Smooth muscle cell (in vitro differentiated cells): ENCODE results near the gene TSKU. TPM values are rescaled to one million over a fixed set of nuclear protein-coding genes. Genes with fewer than 3 reads are reported as not detected.

Experiments used
- DNase-seq: peaks from one replicate; lab custom pipeline; 2025; ENCODE audit not compliant: unreplicated experiment; lab: John Stamatoyannopoulos, UW
- H2AFZ ChIP-seq: fragments of 200-600 bp; sonication (generic); 2 replicates; pipeline ENCODE4 v1.6.0; 2016; ENCODE audit warnings: antibody characterized with exemption, low read depth, mild to moderate bottlenecking
- H3F3A ChIP-seq: fragments of 200-600 bp; sonication (generic); 2 replicates; pipeline ENCODE4 v1.6.0; 2017; ENCODE audit warnings: antibody characterized with exemption, low read depth
- H3K27ac ChIP-seq: fragments of 200-600 bp; sonication (generic); 2 replicates; pipeline ENCODE4 v1.5.1; 2016; ENCODE audit warnings: low read depth, mild to moderate bottlenecking
- H3K27me3 ChIP-seq: fragments of 200-600 bp; sonication (generic); 2 replicates; pipeline ENCODE4 v1.6.1; 2016; ENCODE audit warnings: low read depth, mild to moderate bottlenecking
- H3K36me3 ChIP-seq: fragments of 200-600 bp; sonication (generic); 2 replicates; pipeline ENCODE4 v1.5.1; 2016; ENCODE audit warnings: low read depth
- H3K4me1 ChIP-seq: fragments of 200-600 bp; sonication (generic); 2 replicates; pipeline ENCODE4 v1.5.1; 2016; ENCODE audit warnings: low read depth
- H3K4me2 ChIP-seq: fragments of 200-600 bp; sonication (generic); 2 replicates; pipeline ENCODE4 v1.6.0; 2016; ENCODE audit warnings: mild to moderate bottlenecking
- H3K4me3 ChIP-seq: fragments of 200-600 bp; sonication (generic); 2 replicates; pipeline ENCODE4 v1.5.1; 2016; ENCODE audit warnings: mild to moderate bottlenecking
- H3K79me2 ChIP-seq: fragments of 200-600 bp; sonication (generic); 2 replicates; pipeline ENCODE4 v1.6.0; 2016; ENCODE audit warnings: low read depth, mild to moderate bottlenecking
- H3K9ac ChIP-seq: fragments of 200-600 bp; sonication (generic); 2 replicates; pipeline ENCODE4 v1.6.0; 2016; ENCODE audit warnings: low read depth
- H3K9me3 ChIP-seq: fragments of 200-600 bp; sonication (generic); replicated peaks from 2 replicates; pipeline ENCODE4 v1.5.1; 2016; ENCODE audit warnings: low read depth
- H4K20me1 ChIP-seq: fragments of 200-600 bp; sonication (generic); 2 replicates; pipeline ENCODE4 v1.6.0; 2016; ENCODE audit warnings: low read depth
- WGBS: methylation state at CpG from one replicate; pipeline ENCODE4 v1.1.7; 2016; ENCODE audit warnings: low lambda C conversion rate; 5-methylcytosine and 5-hydroxymethylcytosine counted together
- polyA plus RNA-seq: library from polyadenylated mRNA; unstranded; fragments of >200 nt; fragmentation: Nextera tagmentation; extraction: Ambion mirVana; gene quantifications from 2 replicates; pipeline ENCODE4 v1.2.1, GENCODE V29; 2016
- total RNA-seq: library from RNA; depleted of rRNA; stranded (reverse); fragments of >200 nt; gene quantifications from 2 replicates; pipeline ENCODE4 v1.2.3, GENCODE V29; 2014
- TF ChIP-seq, protein P1 (sequence below): fragments of 200-600 bp; sonication (generic); IDR thresholded peaks from 2 replicates; pipeline ENCODE4 v1.5.1; 2017; ENCODE audit warnings: borderline replicate concordance, mild to moderate bottlenecking, antibody characterized with exemption; ENCODE audit not compliant: insufficient read depth, poor library complexity, severe bottlenecking

The TSKU gene
- total and polyA plus RNA-seq, 2 experiments from 2014 or later: 75.2 to 144 TPM

- Histone ChIP-seq H3K4me3 (peak overlapping the region; percentile 29), H3F3A (no peaks in the 10 kb centered on the region), H3K27me3 (no peaks in the 10 kb centered on the region), H3K9ac (no peak overlapping the region), H3K79me2 (peaks cover 35% of the 10 kb centered on the region), H3K9me3 (no peaks in the 10 kb centered on the region), H3K36me3 (no peaks in the 10 kb centered on the region), H4K20me1 (peaks cover 53% of the 10 kb centered on the region), H3K4me2 (peak overlapping the region; percentile 84), H3K27ac (peak overlapping the region; percentile 48), H2AFZ (no peak overlapping the region), H3K4me1 (peaks cover 45% of the 10 kb centered on the region)
- DNase-seq: no peak
- TF ChIP-seq, protein P1, sequence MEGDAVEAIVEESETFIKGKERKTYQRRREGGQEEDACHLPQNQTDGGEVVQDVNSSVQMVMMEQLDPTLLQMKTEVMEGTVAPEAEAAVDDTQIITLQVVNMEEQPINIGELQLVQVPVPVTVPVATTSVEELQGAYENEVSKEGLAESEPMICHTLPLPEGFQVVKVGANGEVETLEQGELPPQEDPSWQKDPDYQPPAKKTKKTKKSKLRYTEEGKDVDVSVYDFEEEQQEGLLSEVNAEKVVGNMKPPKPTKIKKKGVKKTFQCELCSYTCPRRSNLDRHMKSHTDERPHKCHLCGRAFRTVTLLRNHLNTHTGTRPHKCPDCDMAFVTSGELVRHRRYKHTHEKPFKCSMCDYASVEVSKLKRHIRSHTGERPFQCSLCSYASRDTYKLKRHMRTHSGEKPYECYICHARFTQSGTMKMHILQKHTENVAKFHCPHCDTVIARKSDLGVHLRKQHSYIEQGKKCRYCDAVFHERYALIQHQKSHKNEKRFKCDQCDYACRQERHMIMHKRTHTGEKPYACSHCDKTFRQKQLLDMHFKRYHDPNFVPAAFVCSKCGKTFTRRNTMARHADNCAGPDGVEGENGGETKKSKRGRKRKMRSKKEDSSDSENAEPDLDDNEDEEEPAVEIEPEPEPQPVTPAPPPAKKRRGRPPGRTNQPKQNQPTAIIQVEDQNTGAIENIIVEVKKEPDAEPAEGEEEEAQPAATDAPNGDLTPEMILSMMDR: no peak
- WGBS: 72% methylated on average over 9 of the region's 9 CpGs
Measured at GRCh38 chr11:76798671-76799065, 15.5 kb downstream of the TSKU start.

DNA sequence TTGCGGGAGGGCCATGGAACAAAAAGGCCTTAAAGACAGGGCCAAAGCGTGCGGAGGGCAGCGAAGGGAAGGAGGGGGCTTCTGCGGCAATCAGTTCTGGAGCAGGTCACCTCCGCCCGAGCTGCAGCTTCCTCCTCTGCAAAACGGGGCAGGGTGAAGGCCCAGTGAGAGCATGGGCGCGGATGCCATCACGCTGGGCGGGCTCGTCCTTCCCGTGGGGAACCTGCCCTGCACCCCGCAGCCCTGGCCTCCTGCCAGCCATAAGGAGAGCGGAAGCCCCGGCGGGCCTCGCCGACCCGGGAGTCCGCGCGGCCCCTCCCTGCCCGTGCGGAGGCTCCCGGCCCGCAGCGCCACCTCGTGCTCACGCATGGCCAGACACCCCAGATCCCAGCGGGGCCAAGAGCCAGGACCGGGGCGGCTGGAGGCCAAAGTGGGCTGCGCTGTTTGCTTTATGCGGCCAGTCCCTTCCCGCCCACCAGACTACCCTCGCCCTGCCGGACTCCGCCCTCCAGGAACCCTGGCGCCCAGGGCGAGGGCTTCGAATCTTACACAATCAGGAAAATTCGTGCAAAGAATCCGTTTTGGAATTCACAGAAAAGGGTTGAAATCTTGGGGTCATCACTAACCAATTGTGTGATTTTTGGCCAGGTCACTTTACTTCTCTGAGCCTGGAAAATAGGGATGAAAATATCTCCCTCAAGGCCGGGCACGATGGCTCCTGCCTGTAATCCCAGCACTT is 16.1 kb downstream of the TSKU start:
- WGBS: 16% methylated on average over 41 of the region's 47 CpGs
- H4K20me1 ChIP-seq: peaks cover 47% of the 10 kb centered on the region
- TF ChIP-seq, protein P1: peak; percentile 83
- H3K27ac ChIP-seq: peak overlapping the region; percentile 93
- H3K27me3 ChIP-seq: no peaks in the 10 kb centered on the region
- H3K9me3 ChIP-seq: no peaks in the 10 kb centered on the region
- peak overlapping the region; percentile 84 for H3K4me2 ChIP-seq
- peaks cover 2% of the 10 kb centered on the region for H3F3A ChIP-seq
- no peaks in the 10 kb centered on the region for H3K36me3 ChIP-seq
- H3K4me3 ChIP-seq: peak overlapping the region; percentile 29
- peak overlapping the region; percentile 40 for H3K9ac ChIP-seq
- peaks cover 39% of the 10 kb centered on the region for H3K4me1 ChIP-seq
- peak; percentile 48 for DNase-seq
- peak overlapping the region; percentile 19 for H2AFZ ChIP-seq
- peaks cover 29% of the 10 kb centered on the region for H3K79me2 ChIP-seq

DNA sequence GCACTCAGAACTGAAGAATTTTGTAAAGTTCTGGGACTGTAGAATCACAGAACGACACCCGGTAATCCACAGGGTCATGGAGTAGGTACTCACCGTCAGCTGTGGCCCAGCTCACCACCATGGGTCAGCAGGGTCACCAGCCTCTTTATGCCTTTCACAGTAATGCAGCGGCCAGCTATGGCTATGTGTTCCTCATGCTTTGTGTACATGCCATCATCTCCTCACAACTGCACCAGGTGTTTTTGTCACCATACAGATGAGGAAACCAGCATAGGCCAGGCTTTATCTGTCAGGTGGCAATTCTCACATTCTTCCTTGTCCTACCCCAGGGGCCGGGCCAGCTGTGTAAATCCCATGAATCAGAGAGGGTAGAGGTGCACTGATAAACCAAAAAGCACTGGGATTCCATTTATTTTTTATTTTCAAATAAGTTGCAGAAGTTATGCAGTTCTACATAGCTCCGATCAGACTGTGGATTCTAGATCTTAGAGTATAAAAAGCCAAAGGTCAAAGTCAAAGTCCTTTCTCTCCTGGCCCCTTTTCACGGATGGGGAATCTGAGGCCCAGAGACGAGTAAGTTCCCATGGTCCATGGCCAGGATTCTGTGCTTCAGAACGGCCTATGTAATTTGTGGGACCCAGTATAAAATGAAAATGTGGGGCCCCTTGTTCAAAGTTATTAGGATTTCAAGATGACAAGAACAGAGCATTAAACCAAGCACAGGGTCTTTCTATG is 17.5 kb downstream of the TSKU start:
- H3K4me3 ChIP-seq: no peak overlapping the region
- peaks cover 4% of the 10 kb centered on the region for H3F3A ChIP-seq
- peak overlapping the region; percentile 76 for H3K4me2 ChIP-seq
- H3K27ac ChIP-seq: peak overlapping the region; percentile 93
- H3K36me3 ChIP-seq: no peaks in the 10 kb centered on the region
- TF ChIP-seq, protein P1: no peak
- H3K4me1 ChIP-seq: peaks cover 38% of the 10 kb centered on the region
- H3K9me3 ChIP-seq: no peaks in the 10 kb centered on the region
- 79% methylated on average over 9 of the region's 9 CpGs for WGBS
- H2AFZ ChIP-seq: no peak overlapping the region
- peaks cover 15% of the 10 kb centered on the region for H3K79me2 ChIP-seq
- no peak for DNase-seq
- peak overlapping the region; percentile 1 for H3K9ac ChIP-seq
- H3K27me3 ChIP-seq: no peaks in the 10 kb centered on the region
- peaks cover 33% of the 10 kb centered on the region for H4K20me1 ChIP-seq
